Measurements from ENCODE around the gene FOSL1. TPM values are rescaled to one million over a fixed set of nuclear protein-coding genes. Genes with fewer than 3 reads are reported as not detected.

Gene FOSL1
- total and polyA plus RNA-seq, 2 donors (not counting 3 experiments of a cell fraction or from before 2014, with no cell fraction given) = 18.1 to 53.8 TPM

- Histone ChIP-seq H3K27me3 (ENCODE audit: control insufficient read depth in 2 of 2, insufficient read depth in 2 of 2, low read length in 2 of 2) (no peaks in the 10 kb centered on the region), H3K9me1 (replicated peaks; ENCODE audit: control insufficient read depth, extremely low read depth, insufficient read depth, low read length) (no peaks in the 10 kb centered on the region), H3K9me3 (replicated peaks; ENCODE audit: control insufficient read depth, insufficient read depth, low read length) (no peaks in the 10 kb centered on the region), H2AFZ (ENCODE audit: low read depth, low read length) (no peak overlapping the region), H3K27ac (ENCODE audit: insufficient read depth, low read depth, low read length) (no peak overlapping the region), H3K4me1 (ENCODE audit: control insufficient read depth, extremely low read depth, insufficient read depth, low read length) (peaks cover 14% of the 10 kb centered on the region), H3K9ac (replicated peaks; ENCODE audit: extremely low read depth, insufficient read depth, low read length) (no peak overlapping the region), H4K20me1 (replicated peaks; ENCODE audit: control insufficient read depth, extremely low read depth, insufficient read depth, low read length) (no peaks in the 10 kb centered on the region), H3K36me3 (ENCODE audit: control insufficient read depth in 2 of 2, extremely low read depth in 1 of 2, insufficient read depth in 2 of 2, low read length in 2 of 2) (peaks cover 9 to 50% of the 10 kb centered on the region in 2 experiments), H3K79me2 (ENCODE audit: control insufficient read depth, insufficient read depth, low read length) (peaks cover 17% of the 10 kb centered on the region), H3K4me3 (replicated peaks in 1 of 3; ENCODE audit: insufficient read depth in 1 of 3, low read depth in 1 of 3, low read length in 3 of 3) (no peak overlapping the region), H3K4me2 (ENCODE audit: insufficient read depth, low read length) (no peak overlapping the region)
- DNase-seq (ENCODE audit: low read depth, low spot score) (no peak), FAIRE-seq (no peak)
- intact Hi-C loops (cut with micrococcal nuclease) = no loop called here
- ChIA-PET POLR2A (no interaction called here), CTCF (interaction anchor here (2.2 to 7.1 kb wide), 4 partner anchors 7 to 20 kb away, joined by 8 to 73 read pairs (median 12); partner anchors contain the start of genes CFL1, FIBP and MUS81)
- TF ChIP-seq GATA2 (IDR thresholded peaks at IDR 0.05; ENCODE audit: insufficient read depth, insufficient read length, low read depth, low read length) = no peak
- no peak for TF ChIP-seq MAX (IDR thresholded peaks at IDR 0.05; ENCODE audit: insufficient read depth, insufficient read length)
- no peak for TF ChIP-seq EZH2 (IDR thresholded peaks at IDR 0.05; ENCODE audit: borderline replicate concordance, low read depth, low read length, severe bottlenecking)
- TF ChIP-seq JUN (IDR thresholded peaks at IDR 0.05; ENCODE audit: borderline replicate concordance, insufficient read depth, insufficient read length, low read depth) = no peak
- TF ChIP-seq POLR2AphosphoS5 (IDR thresholded peaks at IDR 0.05; ENCODE audit: insufficient read depth, low read depth, low read length) = no peak
- no peak for TF ChIP-seq CTCF (IDR thresholded peaks at IDR 0.05; ENCODE audit: extremely low read depth in 1 of 2, insufficient read depth in 1 of 2, low read depth in 1 of 2, low read length in 2 of 2)
- no peak for TF ChIP-seq POLR2A (IDR thresholded peaks at IDR 0.05; ENCODE audit: low read depth, low read length)
- TF ChIP-seq MYC (IDR thresholded peaks at IDR 0.05; ENCODE audit: low read depth, low read length) = no peak
- TF ChIP-seq FOS (IDR thresholded peaks at IDR 0.05; ENCODE audit: borderline replicate concordance, insufficient read depth, low read length) = no peak
- dilution Hi-C loops (cut with MboI; ENCODE audit: extremely low pct_ligation_motif_present, low sequenced_read_pairs) = no loop called here
- BruUV-seq (replicated peaks) = no TSS peak
Observed at GRCh38 chr11:65867284-65868071, 32.7 kb downstream of the FOSL1 start.

All from endothelial cell of umbilical vein (primary cell).